Activated CD8-positive, alpha-beta memory T cell treated with anti-CD3 and anti-CD28 coated beads, Interleukin-2, amount 50 U/mL, for 24 hours (primary cell): ENCODE measurements around the gene SIM2.
"Not testable (repeated sequence)": the region's sequence is repeated elsewhere in the genome, so short reads cannot be mapped to it uniquely, and the experiment has no call there.

Experiments
- DNase-seq: peaks from one replicate; pipeline ENCODE4 v3.0.0-alpha.2; 2020; ENCODE audit errors: extremely low read depth

Gene SIM2

GRCh38 chr21:36698981-36699545 lies at the start of gene SIM2:
SIM2 (plus strand) TSS chr21:36699115; CDS start chr21:36699747, 632 bp downstream.
- DNase-seq, result no peak

- no peak for DNase-seq
Observed at GRCh38 chr21:36654324-36654723, 44.6 kb upstream of the SIM2 start.

- DNase-seq, result no peak
Observed at GRCh38 chr21:36654796-36655325, 44.1 kb upstream of the SIM2 start.

GRCh38 chr21:36656138-36656537 lies 42.8 kb upstream of the SIM2 start:
- no peak for DNase-seq

GRCh38 chr21:36657290-36657689 lies 41.6 kb upstream of the SIM2 start:
- DNase-seq, result not testable (repeated sequence)

- DNase-seq, result no peak
Observed at GRCh38 chr21:36657999-36658398, 40.9 kb upstream of the SIM2 start.

GRCh38 chr21:36658926-36659325 lies 40.0 kb upstream of the SIM2 start:
- DNase-seq, result no peak

- no peak for DNase-seq
Observed at GRCh38 chr21:36661511-36662309, 37.2 kb upstream of the SIM2 start.

GRCh38 chr21:36663033-36663855 lies 35.7 kb upstream of the SIM2 start:
- no peak for DNase-seq

GRCh38 chr21:36664662-36664990 lies 34.3 kb upstream of the SIM2 start:
- no peak for DNase-seq

- DNase-seq, result no peak
Observed at GRCh38 chr21:36665806-36666205, 33.1 kb upstream of the SIM2 start.

GRCh38 chr21:36668713-36669112 lies 30.2 kb upstream of the SIM2 start:
- DNase-seq, result no peak

- DNase-seq, result no peak
Observed at GRCh38 chr21:36671836-36672235, 27.1 kb upstream of the SIM2 start.

GRCh38 chr21:36672296-36672695 lies 26.6 kb upstream of the SIM2 start:
- not testable (repeated sequence) for DNase-seq

- no peak for DNase-seq
Observed at GRCh38 chr21:36672737-36673136, 26.2 kb upstream of the SIM2 start.

- no peak for DNase-seq
Observed at GRCh38 chr21:36676039-36676950, 22.6 kb upstream of the SIM2 start.

- no peak for DNase-seq
Observed at GRCh38 chr21:36677443-36677842, 21.5 kb upstream of the SIM2 start.

GRCh38 chr21:36678538-36678937 lies 20.4 kb upstream of the SIM2 start:
- no peak for DNase-seq

- no peak for DNase-seq
Observed at GRCh38 chr21:36681117-36681631, 17.7 kb upstream of the SIM2 start.

GRCh38 chr21:36684957-36685714 lies 13.8 kb upstream of the SIM2 start:
- no peak for DNase-seq
